HCT116 (cell line): ENCODE data around the gene KAT6B.

Experiments
- CEBPB ChIP-seq: IDR thresholded peaks from 2 replicates; pipeline ENCODE4 v1.6.1; 2012; ENCODE audit warnings: low read depth
- EZH2 ChIP-seq: fragments of 200-600 bp; sonication (generic); IDR thresholded peaks from 2 replicates; pipeline ENCODE4 v1.6.1; 2017; ENCODE audit warnings: antibody characterized with exemption, mixed run types
- POLR2A ChIP-seq: IDR thresholded peaks from 2 replicates; pipeline ENCODE4 v1.7.0; 2011; ENCODE audit warnings: borderline replicate concordance; ENCODE audit not compliant: insufficient read depth, insufficient read length; ENCODE audit errors: extremely low read depth
- POLR2AphosphoS5 ChIP-seq: IDR thresholded peaks from 2 replicates; pipeline ENCODE4 v1.6.1; 2011; ENCODE audit warnings: mild to moderate bottlenecking, low read depth, low read length, moderate library complexity
- TCF7L2 ChIP-seq: IDR thresholded peaks from 2 replicates; pipeline ENCODE4 v1.7.0; 2011; ENCODE audit warnings: borderline replicate concordance, inconsistent platforms; ENCODE audit not compliant: insufficient read depth, insufficient read length; ENCODE audit errors: extremely low read depth
- ZNF274 ChIP-seq: fragments of 200-500 bp; sonication (Bioruptor generic); IDR thresholded peaks from 2 replicates; pipeline ENCODE4 v1.6.1; 2014; ENCODE audit warnings: mild to moderate bottlenecking, low read depth, low read length, inconsistent platforms
- TF ChIP-seq, protein P1 (sequence below), 3 experiments: fragments of 200-600 bp in 1 of 3; sonication (generic) in 1 of 3; IDR thresholded peaks in 2 of 3; conservative IDR thresholded peaks in 1 of 3; 2 replicates each; pipeline ENCODE4 v1.5.1; 2012 to 2017; ENCODE audit warnings: low read depth in 2 of 3, low read length in 2 of 3, antibody characterized with exemption in 1 of 3, borderline replicate concordance in 1 of 3, control low read depth in 1 of 3, mild to moderate bottlenecking in 1 of 3, mixed read lengths in 1 of 3, mixed run types in 1 of 3, moderate library complexity in 1 of 3; ENCODE audit not compliant: insufficient read depth in 1 of 3
- TF ChIP-seq, protein P2 (sequence below): IDR thresholded peaks from 2 replicates; pipeline ENCODE4 v1.6.1; 2012

DNA sequence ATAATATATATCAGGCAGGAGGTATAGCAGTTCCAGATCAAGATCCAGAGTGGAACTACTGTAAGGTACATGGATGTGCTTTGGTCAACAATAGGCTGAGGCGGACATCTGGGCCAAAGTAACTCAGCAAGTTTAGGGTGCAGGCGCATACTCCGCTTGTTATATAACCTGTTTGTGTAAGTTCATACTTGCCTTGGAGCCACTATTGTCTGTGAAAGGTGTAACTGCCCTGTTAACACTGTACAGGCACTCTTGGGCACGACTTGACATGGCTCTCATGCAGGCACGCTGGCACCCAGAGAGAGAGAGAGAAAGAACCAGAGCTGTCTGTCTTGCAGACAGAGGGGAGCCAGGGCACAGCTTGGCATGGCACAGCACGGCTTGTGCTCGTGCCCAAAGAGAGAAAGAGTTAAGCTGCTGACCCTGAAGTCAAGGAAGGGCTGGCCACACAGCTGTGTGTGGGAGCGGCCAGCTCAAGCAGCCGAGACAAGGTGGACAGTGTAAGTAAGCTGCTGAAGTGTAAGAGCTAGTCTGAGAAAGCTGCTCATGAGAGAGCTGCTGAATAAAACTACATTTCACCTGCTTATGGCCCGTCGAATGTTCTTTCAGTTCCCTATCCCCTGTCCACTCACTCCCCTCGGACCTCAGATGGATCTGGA, 47.8 kb upstream of the KAT6B start:
- TF ChIP-seq, protein P1, sequence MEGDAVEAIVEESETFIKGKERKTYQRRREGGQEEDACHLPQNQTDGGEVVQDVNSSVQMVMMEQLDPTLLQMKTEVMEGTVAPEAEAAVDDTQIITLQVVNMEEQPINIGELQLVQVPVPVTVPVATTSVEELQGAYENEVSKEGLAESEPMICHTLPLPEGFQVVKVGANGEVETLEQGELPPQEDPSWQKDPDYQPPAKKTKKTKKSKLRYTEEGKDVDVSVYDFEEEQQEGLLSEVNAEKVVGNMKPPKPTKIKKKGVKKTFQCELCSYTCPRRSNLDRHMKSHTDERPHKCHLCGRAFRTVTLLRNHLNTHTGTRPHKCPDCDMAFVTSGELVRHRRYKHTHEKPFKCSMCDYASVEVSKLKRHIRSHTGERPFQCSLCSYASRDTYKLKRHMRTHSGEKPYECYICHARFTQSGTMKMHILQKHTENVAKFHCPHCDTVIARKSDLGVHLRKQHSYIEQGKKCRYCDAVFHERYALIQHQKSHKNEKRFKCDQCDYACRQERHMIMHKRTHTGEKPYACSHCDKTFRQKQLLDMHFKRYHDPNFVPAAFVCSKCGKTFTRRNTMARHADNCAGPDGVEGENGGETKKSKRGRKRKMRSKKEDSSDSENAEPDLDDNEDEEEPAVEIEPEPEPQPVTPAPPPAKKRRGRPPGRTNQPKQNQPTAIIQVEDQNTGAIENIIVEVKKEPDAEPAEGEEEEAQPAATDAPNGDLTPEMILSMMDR (IDR thresholded peaks at IDR 0.05 in 2 of 3, conservative IDR thresholded peaks at IDR 0.05 in 1 of 3; ENCODE audit: borderline replicate concordance in 1 of 3, insufficient read depth in 1 of 3, low read depth in 2 of 3, low read length in 2 of 3) = no peak
- TF ChIP-seq EZH2 = no peak
- no peak for TF ChIP-seq POLR2AphosphoS5
- TF ChIP-seq TCF7L2 = no peak
- TF ChIP-seq, protein P2, sequence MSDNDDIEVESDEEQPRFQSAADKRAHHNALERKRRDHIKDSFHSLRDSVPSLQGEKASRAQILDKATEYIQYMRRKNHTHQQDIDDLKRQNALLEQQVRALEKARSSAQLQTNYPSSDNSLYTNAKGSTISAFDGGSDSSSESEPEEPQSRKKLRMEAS = no peak
- TF ChIP-seq CEBPB = no peak
- no peak for TF ChIP-seq ZNF274
- TF ChIP-seq POLR2A = no peak
